Parathyroid adenoma (tissue), 2 donors: ENCODE measurements around the gene RSPH3.

Experiments used
- H2AFZ ChIP-seq: fragments of 300-600 bp; sonication (generic); one replicate; pipeline ENCODE4 v1.7.0; 2017; ENCODE audit warnings: antibody characterized with exemption, mild to moderate bottlenecking
- H3K27ac ChIP-seq: fragments of 300-600 bp; sonication (generic); one replicate; pipeline ENCODE4 v1.7.0; 2017
- H3K27me3 ChIP-seq: fragments of 300-600 bp; sonication (generic); one replicate; pipeline ENCODE4 v1.7.0; 2017; ENCODE audit warnings: low read length; ENCODE audit not compliant: control insufficient read depth, insufficient read depth
- H3K36me3 ChIP-seq: fragments of 300-600 bp; sonication (generic); one replicate; pipeline ENCODE4 v1.7.0; 2017; ENCODE audit warnings: low read length; ENCODE audit not compliant: control insufficient read depth, insufficient read depth
- H3K4me1 ChIP-seq: fragments of 300-600 bp; sonication (generic); one replicate; pipeline ENCODE4 v1.7.0; 2017; ENCODE audit warnings: control low read depth
- H3K4me2 ChIP-seq: fragments of 300-600 bp; sonication (generic); one replicate; pipeline ENCODE4 v1.7.0; 2017; ENCODE audit warnings: low read length
- H3K4me3 ChIP-seq: fragments of 300-600 bp; sonication (generic); one replicate; pipeline ENCODE4 v1.7.0; 2017; ENCODE audit warnings: low read depth, low read length
- H3K79me2 ChIP-seq: fragments of 300-600 bp; sonication (generic); one replicate; pipeline ENCODE4 v1.7.0; 2017; ENCODE audit warnings: control low read depth
- H3K9ac ChIP-seq: fragments of 300-600 bp; sonication (generic); one replicate; pipeline ENCODE4 v1.7.0; 2017; ENCODE audit warnings: mild to moderate bottlenecking
- H3K9me3 ChIP-seq: fragments of 300-600 bp; sonication (generic); one replicate; pipeline ENCODE4 v1.7.0; 2017; ENCODE audit warnings: low read length; ENCODE audit not compliant: control insufficient read depth
- TF ChIP-seq, protein P1 (sequence below): fragments of 300-600 bp; sonication (generic); IDR thresholded peaks from one replicate; pipeline ENCODE4 v1.7.0; 2017; ENCODE audit warnings: antibody characterized with exemption, mild to moderate bottlenecking
- donor health status: primary hyperparathyroidism.

RSPH3 gene

DNA sequence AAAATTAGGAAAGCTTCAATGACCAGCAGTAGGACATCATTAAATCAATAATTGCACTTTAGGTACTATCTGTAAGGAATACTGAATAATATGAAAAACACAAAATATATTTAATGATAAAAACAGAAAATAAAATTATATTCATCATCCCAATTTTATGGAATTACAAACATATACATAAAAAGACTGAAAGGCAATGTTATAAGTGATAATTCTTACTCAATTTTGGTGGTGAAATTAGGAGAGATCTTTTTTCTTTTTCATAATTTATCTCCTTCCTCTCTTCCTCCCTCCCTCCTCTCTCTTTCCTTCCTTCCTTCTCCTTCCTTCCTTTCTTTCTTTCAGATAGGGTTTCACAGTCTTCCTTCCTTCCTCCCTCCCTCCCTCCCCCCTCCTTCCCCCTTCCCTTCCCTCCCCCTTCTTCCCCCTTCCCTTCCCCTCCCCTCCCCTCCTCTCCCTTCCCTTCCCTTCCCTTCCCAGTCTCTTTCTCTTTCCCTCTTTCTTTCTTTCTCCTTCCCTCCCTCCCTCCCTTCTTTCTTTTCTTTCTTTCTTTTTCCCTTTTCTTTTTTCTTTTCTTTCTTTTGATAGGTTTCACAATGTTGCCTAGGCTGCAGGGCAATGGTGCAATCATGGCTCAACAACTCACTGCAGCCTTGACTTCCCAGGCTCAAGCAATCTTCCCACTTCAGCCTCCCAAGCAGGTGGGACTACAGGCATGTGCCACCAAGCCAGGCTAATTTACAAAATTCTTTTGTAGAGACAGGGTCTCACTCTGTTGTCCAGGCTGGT is 36.8 kb downstream of the RSPH3 start:
- Histone ChIP-seq H3K9me3 (no peaks in the 10 kb centered on the region), H3K36me3 (no peaks in the 10 kb centered on the region), H2AFZ (no peak overlapping the region), H3K9ac (no peak overlapping the region), H3K4me3 (no peak overlapping the region), H3K27ac (no peak overlapping the region), H3K79me2 (no peaks in the 10 kb centered on the region), H3K4me2 (no peak overlapping the region), H3K4me1 (no peaks in the 10 kb centered on the region), H3K27me3 (no peaks in the 10 kb centered on the region)
- TF ChIP-seq, protein P1, sequence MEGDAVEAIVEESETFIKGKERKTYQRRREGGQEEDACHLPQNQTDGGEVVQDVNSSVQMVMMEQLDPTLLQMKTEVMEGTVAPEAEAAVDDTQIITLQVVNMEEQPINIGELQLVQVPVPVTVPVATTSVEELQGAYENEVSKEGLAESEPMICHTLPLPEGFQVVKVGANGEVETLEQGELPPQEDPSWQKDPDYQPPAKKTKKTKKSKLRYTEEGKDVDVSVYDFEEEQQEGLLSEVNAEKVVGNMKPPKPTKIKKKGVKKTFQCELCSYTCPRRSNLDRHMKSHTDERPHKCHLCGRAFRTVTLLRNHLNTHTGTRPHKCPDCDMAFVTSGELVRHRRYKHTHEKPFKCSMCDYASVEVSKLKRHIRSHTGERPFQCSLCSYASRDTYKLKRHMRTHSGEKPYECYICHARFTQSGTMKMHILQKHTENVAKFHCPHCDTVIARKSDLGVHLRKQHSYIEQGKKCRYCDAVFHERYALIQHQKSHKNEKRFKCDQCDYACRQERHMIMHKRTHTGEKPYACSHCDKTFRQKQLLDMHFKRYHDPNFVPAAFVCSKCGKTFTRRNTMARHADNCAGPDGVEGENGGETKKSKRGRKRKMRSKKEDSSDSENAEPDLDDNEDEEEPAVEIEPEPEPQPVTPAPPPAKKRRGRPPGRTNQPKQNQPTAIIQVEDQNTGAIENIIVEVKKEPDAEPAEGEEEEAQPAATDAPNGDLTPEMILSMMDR, result no peak

DNA sequence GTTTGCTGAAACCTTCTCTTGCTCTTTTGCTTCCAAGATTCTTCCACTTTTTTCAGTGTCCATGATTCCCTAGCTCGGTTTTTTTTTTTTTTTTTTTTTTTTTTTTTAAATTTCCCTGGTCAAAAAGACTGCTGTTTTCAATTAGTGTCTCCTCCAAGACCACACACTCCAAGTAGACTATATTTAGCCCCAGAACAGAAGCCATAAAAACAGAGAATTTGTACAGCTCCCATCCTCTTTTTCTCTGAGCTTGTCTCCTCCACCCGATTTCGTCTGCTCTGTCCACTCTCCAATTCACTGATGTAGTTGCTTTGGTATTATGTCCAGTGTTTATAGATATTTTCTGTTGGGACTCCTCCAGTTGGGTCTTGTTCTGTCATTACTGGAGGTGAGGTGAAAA is 37.6 kb downstream of the RSPH3 start:
- H3K79me2 ChIP-seq, result no peaks in the 10 kb centered on the region
- no peaks in the 10 kb centered on the region for H3K4me1 ChIP-seq
- H3K36me3 ChIP-seq, result no peaks in the 10 kb centered on the region
- no peaks in the 10 kb centered on the region for H3K9me3 ChIP-seq
- H3K27me3 ChIP-seq, result no peaks in the 10 kb centered on the region
- no peak overlapping the region for H2AFZ ChIP-seq
- no peak overlapping the region for H3K9ac ChIP-seq
- TF ChIP-seq, protein P1, result no peak
- H3K4me2 ChIP-seq, result no peak overlapping the region
- H3K27ac ChIP-seq, result no peak overlapping the region
- no peak overlapping the region for H3K4me3 ChIP-seq

DNA sequence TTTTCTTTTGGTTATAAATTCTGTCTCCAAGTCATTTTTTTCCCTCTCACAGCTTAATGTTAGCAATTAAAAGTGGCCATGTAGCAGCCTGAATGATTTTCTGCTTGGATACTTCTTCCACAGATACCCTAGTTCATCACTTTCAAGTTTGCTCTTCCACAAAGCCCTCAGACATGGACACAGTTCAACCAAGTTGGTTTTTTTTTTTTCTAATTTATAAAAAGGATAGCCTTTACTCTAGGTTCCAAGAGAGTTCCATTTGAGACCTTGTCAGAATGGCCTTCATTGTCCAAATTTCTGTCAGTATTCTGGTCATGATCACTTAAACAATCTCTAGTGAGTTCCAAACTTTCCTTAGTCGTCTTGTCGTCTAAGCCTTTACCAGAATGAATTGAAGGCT is 40.0 kb downstream of the RSPH3 start:
- Histone ChIP-seq H3K4me1 (no peaks in the 10 kb centered on the region), H3K9me3 (no peaks in the 10 kb centered on the region), H2AFZ (no peak overlapping the region), H3K4me3 (no peak overlapping the region), H3K4me2 (no peak overlapping the region), H3K36me3 (no peaks in the 10 kb centered on the region), H3K9ac (no peak overlapping the region), H3K27ac (no peak overlapping the region), H3K27me3 (no peaks in the 10 kb centered on the region), H3K79me2 (no peaks in the 10 kb centered on the region)
- TF ChIP-seq, protein P1, result no peak

DNA sequence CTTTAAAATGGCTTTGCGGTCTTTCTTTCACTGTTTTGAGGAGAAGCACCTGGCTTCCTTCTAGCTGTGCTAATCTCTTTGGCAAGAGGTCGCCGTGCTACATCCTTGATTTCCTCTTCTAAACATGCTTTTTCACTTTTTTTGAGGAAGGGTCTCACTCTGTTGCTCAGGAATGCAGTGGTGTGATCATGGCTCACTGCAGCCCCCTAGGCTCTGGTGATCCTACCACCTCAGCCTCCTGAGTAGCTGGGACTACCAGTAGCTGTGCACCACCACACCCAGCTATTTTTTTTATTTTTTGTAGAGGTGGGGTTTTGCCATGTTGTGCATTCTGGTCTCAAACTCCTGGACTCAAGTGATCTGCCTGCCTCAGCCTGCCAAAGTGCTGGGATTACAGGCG is 40.5 kb downstream of the RSPH3 start:
- Histone ChIP-seq H3K4me2 (no peak overlapping the region), H3K4me3 (no peak overlapping the region), H3K79me2 (no peaks in the 10 kb centered on the region), H3K9ac (no peak overlapping the region), H3K9me3 (no peaks in the 10 kb centered on the region), H3K27me3 (no peaks in the 10 kb centered on the region), H3K36me3 (no peaks in the 10 kb centered on the region), H3K27ac (no peak overlapping the region), H3K4me1 (no peaks in the 10 kb centered on the region), H2AFZ (no peak overlapping the region)
- TF ChIP-seq, protein P1, result no peak
